SKM-1 treated with dmso at 0.1 percent for 144 hours (cell line): Measurements from ENCODE around the gene TSPAN11.

Experiments used
- DNase-seq: peaks from one replicate; lab custom pipeline; 2025; ENCODE audit not compliant: unreplicated experiment; lab: John Stamatoyannopoulos, UW

The TSPAN11 gene

GRCh38 chr12:31037931-31038330, 111.4 kb downstream of the TSPAN11 start:
- no peak for DNase-seq

GRCh38 chr12:31041033-31041564, 114.6 kb downstream of the TSPAN11 start:
- no peak for DNase-seq
